Measurements from ENCODE around the gene INSM1. TPM values are rescaled to one million over a fixed set of nuclear protein-coding genes. Genes with fewer than 3 reads are reported as not detected.

The INSM1 gene
- total and polyA plus RNA-seq, 9 donors: 0.02 TPM; not detected in 8

- no peak overlapping the region for H3K4me3 ChIP-seq
- no peaks in the 10 kb centered on the region for H3K27me3 ChIP-seq
- no peaks in the 10 kb centered on the region for H3K36me3 ChIP-seq
- no peaks in the 10 kb centered on the region for H3K9me3 ChIP-seq
- no peak overlapping the region for H3K27ac ChIP-seq
- intact Hi-C loops (cut with DNase I): no loop called here
- WGBS, 3 donors: 85 to 88% (median 87%) methylated on average over 16 of the region's 16 CpGs
- TF ChIP-seq EP300 (IDR thresholded peaks at IDR 0.05) (no peak), POLR2A (IDR thresholded peaks at IDR 0.05) (no peak), CTCF (IDR thresholded peaks at IDR 0.05) (no peak)
- no peaks in the 10 kb centered on the region for H3K4me1 ChIP-seq (ENCODE audit: insufficient read depth)
- no peak for DNase-seq
Observed at GRCh38 chr20:20340443-20340842, 27.5 kb upstream of the INSM1 start.

GRCh38 chr20:20341371-20341770, 26.5 kb upstream of the INSM1 start:
- no peaks in the 10 kb centered on the region for H3K36me3 ChIP-seq
- H3K9me3 ChIP-seq: no peaks in the 10 kb centered on the region
- WGBS, 3 donors: 42 to 51% (median 45%) methylated on average over 4 of the region's 4 CpGs
- no peak overlapping the region for H3K27ac ChIP-seq
- TF ChIP-seq EP300 (IDR thresholded peaks at IDR 0.05) (no peak), POLR2A (IDR thresholded peaks at IDR 0.05) (no peak), CTCF (IDR thresholded peaks at IDR 0.05) (no peak)
- H3K4me1 ChIP-seq (ENCODE audit: insufficient read depth): no peaks in the 10 kb centered on the region
- intact Hi-C loops (cut with DNase I): no loop called here
- no peak for DNase-seq
- H3K27me3 ChIP-seq: no peaks in the 10 kb centered on the region
- no peak overlapping the region for H3K4me3 ChIP-seq

GRCh38 chr20:20342066-20342465, 25.8 kb upstream of the INSM1 start:
- Histone ChIP-seq H3K27ac (no peak overlapping the region), H3K9me3 (no peaks in the 10 kb centered on the region), H3K27me3 (no peaks in the 10 kb centered on the region), H3K4me3 (no peak overlapping the region), H3K36me3 (no peaks in the 10 kb centered on the region), H3K4me1 (ENCODE audit: insufficient read depth) (no peaks in the 10 kb centered on the region)
- intact Hi-C loops (cut with DNase I): no loop called here
- 44 to 55% (median 50%) methylated on average over 5 of the region's 5 CpGs for WGBS, 3 donors
- TF ChIP-seq CTCF (IDR thresholded peaks at IDR 0.05) (no peak), POLR2A (IDR thresholded peaks at IDR 0.05) (no peak), EP300 (IDR thresholded peaks at IDR 0.05) (no peak)
- DNase-seq: no peak

GRCh38 chr20:20343932-20344331, 24.0 kb upstream of the INSM1 start:
- intact Hi-C loops (cut with DNase I): no loop called here
- no peaks in the 10 kb centered on the region for H3K27me3 ChIP-seq
- TF ChIP-seq EP300 (IDR thresholded peaks at IDR 0.05) (no peak), CTCF (IDR thresholded peaks at IDR 0.05) (no peak), POLR2A (IDR thresholded peaks at IDR 0.05) (no peak)
- H3K4me3 ChIP-seq: no peak overlapping the region
- no peak overlapping the region for H3K27ac ChIP-seq
- no peaks in the 10 kb centered on the region for H3K9me3 ChIP-seq
- WGBS, 3 donors: 46 to 48% (median 48%) methylated on average over 7 of the region's 7 CpGs
- no peaks in the 10 kb centered on the region for H3K4me1 ChIP-seq (ENCODE audit: insufficient read depth)
- no peak for DNase-seq
- H3K36me3 ChIP-seq: no peaks in the 10 kb centered on the region

GRCh38 chr20:20344476-20344875, 23.4 kb upstream of the INSM1 start:
- DNase-seq: no peak
- H3K27ac ChIP-seq: no peak overlapping the region
- 79 to 84% (median 82%) methylated on average over 4 of the region's 4 CpGs for WGBS, 3 donors
- no peaks in the 10 kb centered on the region for H3K27me3 ChIP-seq
- TF ChIP-seq POLR2A (IDR thresholded peaks at IDR 0.05): no peak
- no peak for TF ChIP-seq EP300 (IDR thresholded peaks at IDR 0.05)
- TF ChIP-seq CTCF (IDR thresholded peaks at IDR 0.05): no peak
- no peaks in the 10 kb centered on the region for H3K4me1 ChIP-seq (ENCODE audit: insufficient read depth)
- H3K36me3 ChIP-seq: no peaks in the 10 kb centered on the region
- no peak overlapping the region for H3K4me3 ChIP-seq
- no peaks in the 10 kb centered on the region for H3K9me3 ChIP-seq
- intact Hi-C loops (cut with DNase I): no loop called here
